Raji (cell line): ENCODE data around the gene CFAP69.

Source experiments
- POLR2A ChIP-seq: IDR thresholded peaks from 2 replicates; pipeline ENCODE4 v1.6.1; 2011; ENCODE audit warnings: low read depth, low read length, control low read depth; ENCODE audit not compliant: insufficient read depth

The CFAP69 gene

DNA sequence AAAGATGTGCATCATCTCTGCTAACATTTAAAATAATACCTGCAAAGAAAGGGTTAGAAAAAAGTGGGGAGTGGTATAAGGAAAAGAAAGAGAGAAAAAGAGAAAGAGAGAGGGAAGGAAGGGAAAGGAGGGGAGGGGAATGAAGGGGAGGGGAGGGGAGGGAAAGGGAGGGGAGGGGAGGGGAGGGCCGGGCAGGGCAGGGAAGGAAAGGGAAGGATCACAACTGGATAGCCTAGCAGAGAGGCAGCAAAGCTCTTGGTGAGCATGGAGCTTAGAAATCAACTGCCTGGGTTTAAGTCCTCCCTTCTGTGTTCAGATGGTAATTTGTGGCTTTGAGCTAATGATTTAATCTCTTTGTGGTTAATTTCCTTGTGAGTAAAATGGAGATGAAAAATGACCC, 81.5 kb downstream of the CFAP69 start:
- TF ChIP-seq POLR2A = no peak

DNA sequence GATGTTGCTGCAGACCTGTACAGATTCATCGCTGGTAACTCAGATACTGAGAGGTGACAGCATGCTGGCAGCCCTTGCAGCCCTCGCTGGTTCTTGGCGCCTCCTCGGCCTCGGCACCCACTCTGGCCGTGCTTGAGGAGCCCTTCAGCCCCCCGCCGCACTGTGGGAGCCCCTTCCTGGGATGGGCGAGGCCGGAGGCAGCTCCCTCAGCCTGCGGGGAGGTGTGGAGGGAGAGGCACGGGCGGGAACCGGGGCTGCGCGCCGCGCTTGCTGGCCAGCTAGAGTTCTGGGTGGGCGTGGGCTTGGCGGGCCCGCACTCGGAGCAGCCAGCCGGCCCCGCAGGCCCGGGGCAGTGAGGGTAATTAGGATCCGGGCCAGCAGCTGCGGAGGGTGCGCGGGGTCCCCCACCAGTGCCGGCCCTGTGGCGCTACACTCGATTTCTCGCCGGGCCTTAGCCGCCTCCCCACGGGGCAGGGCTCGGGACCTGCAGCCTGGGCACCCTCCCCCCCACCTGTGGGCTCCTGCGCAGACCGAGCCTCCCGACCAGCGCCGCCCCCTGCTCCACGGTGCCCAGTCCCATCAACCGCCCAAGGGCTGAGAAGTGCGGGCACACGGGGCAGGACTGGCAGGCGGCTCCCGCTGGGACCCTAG, 89.3 kb downstream of the CFAP69 start:
- no peak for TF ChIP-seq POLR2A

DNA sequence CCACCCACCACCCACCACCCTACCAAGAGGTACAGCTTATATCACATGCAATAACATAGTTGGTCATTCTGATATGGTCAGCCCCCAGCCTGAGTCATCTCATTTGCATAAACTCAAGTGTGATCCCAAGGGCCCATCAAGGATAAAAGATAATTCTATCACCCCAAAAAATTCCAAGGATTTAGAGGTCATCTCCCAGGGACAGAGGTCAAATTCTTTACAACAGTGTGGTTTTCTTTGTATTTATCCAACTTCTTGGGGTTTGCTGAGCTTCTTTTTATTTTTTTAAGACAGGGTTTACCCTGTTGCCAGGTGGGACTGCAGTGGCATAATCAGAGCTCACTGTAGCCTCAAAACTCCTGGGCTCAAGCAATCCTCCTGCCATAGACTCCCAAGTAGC, 92.1 kb downstream of the CFAP69 start:
- no peak for TF ChIP-seq POLR2A

- TF ChIP-seq POLR2A = no peak
These were observed 100.0 kb downstream of the CFAP69 start for GRCh38 chr7:90345016-90345415.

DNA sequence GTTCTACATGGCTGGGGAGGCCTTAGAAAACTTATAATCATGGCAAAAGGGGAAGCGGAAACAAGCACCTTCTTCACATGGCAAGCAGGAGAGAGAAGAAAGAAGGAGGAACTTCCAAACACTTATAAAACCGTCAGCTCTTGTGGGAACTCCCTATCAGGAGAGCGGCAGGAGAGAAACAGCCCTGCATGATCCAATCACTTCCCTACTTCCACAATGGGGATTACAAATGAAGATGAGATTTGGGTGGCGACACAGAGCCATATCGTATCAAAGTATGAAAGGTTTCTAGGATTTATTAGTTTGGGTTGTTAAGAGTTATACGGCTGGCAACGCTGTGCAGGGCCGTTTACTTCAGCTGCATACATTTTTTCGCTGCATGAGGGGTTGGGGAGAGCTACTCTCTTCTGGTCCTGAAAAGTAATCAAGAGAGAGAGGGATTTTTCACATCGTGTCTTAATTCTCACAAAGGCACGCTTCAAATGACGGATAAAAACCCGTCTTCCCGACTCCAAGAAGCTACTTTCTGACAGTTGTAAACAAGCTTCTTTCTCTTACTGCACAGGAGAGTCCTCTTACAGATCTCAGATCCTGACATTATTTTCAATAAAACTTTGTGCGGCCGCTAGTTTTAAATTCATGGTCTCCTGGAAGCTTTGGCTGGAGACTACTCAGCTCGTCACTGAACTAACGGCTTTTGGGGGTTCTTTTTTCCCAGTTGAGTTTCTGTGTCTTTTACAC, 100.8 kb downstream of the CFAP69 start:
- TF ChIP-seq POLR2A = no peak

DNA sequence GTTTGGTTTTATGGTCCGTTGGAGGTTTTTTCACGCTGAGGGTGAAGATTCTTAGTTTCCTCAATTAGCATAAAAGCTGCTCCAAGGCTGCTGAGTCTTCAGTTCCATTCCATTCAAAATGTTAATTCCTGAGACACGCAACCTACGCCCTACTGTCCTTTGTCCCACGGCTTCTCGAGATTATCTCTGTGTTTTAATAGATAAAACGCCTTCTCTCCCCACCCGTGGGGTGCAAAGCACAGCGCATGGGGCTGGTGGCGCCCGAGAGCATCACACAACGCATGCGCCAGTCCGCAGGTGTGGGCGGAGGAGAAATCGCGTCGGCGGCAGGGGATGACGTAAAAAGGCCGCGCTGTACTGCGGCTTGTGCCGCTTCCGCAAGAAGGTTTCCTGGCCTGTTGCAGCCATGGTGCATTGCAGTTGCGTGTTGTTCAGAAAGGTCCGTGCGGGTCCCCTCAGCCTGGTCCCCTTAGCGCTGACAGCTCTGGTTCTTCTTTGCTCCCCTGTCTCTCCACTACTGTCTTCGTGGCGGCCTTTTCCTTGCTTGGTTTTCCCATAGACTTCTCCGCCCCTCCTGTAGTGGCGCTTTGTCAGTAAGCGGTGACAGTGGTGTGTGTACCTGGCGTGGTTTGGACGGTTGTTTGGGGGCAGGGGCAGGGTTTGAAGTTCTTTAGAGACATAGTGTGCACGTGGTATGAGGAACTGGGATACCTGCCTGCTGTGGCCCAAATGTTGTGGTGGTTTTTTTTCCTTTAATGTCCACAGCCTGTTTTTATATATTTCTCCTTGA, 101.6 kb downstream of the CFAP69 start, which contains the start of gene GTPBP10:
Gene GTPBP10, plus strand, starts transcription at position 381 of the 790 bp plus-strand sequence. Its CDS starts 26 bp downstream, at position 407.
- TF ChIP-seq POLR2A = peak; percentile 97

DNA sequence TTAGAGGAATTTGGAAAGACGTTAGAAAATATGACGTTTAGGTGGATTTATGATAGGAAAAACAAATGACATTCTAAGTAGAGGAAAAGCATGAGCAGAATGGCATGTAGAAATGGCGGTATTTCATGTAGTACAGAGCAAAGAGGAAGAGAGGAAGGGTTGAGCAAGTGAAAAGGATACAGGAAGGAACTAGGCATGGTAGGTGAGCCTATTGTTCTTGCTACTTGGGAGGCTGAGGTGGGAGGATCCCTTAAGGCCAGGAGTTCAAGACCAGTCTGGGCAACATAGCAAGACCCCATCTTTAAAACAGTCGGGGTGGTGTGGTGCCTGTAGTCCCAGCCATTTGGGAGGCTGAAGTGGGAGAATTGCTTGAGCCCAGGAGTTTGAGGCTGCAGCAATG, 102.8 kb downstream of the CFAP69 start:
- no peak for TF ChIP-seq POLR2A

GRCh38 chr7:90349305-90349704, 104.3 kb downstream of the CFAP69 start:
- no peak for TF ChIP-seq POLR2A

- no peak for TF ChIP-seq POLR2A
These were observed 107.0 kb downstream of the CFAP69 start for GRCh38 chr7:90351987-90352386.
